ENCODE results near the gene ITGA4. TPM values are rescaled to one million over a fixed set of nuclear protein-coding genes. Genes with fewer than 3 reads are reported as not detected.

ITGA4 gene
- polyA plus RNA-seq, 1 experiment, result 16.7 TPM

GRCh38 chr2:181462033-181462432 is 4.8 kb downstream of the ITGA4 start:
- H3K27ac ChIP-seq (ENCODE audit: low read depth, low read length), result no peak overlapping the region
- ChIA-PET CTCF (interaction anchor here (0.8 to 1.2 kb wide), 3 partner anchors 254 to 1338 kb away, joined by 3 to 5 read pairs (median 4); no protein-coding TSS in a partner anchor), POLR2A (no interaction called here)
- no peaks in the 10 kb centered on the region for H3K9me3 ChIP-seq (ENCODE audit: control insufficient read depth, insufficient read depth, low read length)
- no peak for DNase-seq (ENCODE audit: low read depth, low spot score)
- TF ChIP-seq CTCF (IDR thresholded peaks at IDR 0.05; ENCODE audit: low read depth, low read length), result no peak
- H3K27me3 ChIP-seq (ENCODE audit: control insufficient read depth, insufficient read depth, low read length), result no peaks in the 10 kb centered on the region
- no peak overlapping the region for H3K4me3 ChIP-seq (ENCODE audit: low read depth, low read length)

- DNase-seq (ENCODE audit: low read depth, low spot score), result no peak
- H3K9me3 ChIP-seq (ENCODE audit: control insufficient read depth, insufficient read depth, low read length), result no peaks in the 10 kb centered on the region
- H3K4me3 ChIP-seq (ENCODE audit: low read depth, low read length), result no peak overlapping the region
- no peaks in the 10 kb centered on the region for H3K27me3 ChIP-seq (ENCODE audit: control insufficient read depth, insufficient read depth, low read length)
- no peak for TF ChIP-seq CTCF (IDR thresholded peaks at IDR 0.05; ENCODE audit: low read depth, low read length)
- H3K27ac ChIP-seq (ENCODE audit: low read depth, low read length), result no peak overlapping the region
- CTCF ChIA-PET, result no interaction called here
- POLR2A ChIA-PET, result no interaction called here
These were observed 6.4 kb downstream of the ITGA4 start for GRCh38 chr2:181463588-181463987.

DNA sequence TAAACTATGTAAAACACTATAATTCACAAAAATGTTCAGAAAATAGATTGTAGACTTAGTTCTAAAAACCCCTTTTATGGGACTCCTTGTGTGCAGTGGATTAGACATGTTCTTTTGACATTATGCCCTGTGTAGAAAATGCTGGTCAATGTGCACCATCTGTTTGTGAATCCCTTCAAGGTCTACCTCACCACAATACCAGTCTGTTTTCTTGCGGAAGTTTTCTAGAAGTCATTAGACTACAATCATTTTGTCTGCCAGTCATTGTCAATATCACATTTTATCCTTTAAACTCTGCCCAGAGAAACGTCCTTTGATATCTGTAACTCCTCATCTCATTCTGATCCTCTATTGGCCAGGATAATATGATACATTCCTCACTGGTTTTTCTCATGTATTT is 7.8 kb downstream of the ITGA4 start:
- no peaks in the 10 kb centered on the region for H3K27me3 ChIP-seq (ENCODE audit: control insufficient read depth, insufficient read depth, low read length)

DNA sequence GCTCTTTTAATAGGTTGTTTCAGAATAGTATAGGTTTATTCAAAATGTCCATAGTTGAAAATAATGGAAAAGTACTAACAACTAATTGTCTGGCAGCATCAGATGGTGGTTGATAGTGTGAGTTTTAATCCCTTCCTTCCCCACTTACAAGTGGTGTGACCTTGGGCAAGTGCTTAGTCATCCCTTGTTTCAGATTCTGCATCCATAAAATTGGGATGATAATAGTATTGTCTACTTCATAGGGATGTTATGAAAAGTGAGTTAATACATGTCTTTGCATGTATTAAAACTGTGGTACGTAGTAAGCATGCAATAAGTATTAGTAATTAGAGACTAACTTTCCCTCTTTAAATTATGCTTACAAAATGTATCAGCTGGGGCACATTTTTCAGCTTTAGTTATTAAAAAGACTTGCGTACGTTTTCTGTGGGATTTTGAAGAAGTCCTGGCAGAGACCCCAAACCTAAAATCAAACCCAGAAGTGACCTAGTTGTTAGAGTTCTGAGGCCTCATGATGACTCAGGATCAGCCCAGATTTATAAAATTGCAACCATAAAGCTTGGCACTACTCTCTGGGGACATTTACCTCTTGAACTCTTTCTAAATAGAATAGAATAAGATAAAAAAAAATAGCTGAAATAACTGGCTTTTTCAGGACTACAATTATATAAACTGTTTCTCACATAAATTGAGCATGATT is 8.6 kb downstream of the ITGA4 start:
- H3K4me3 ChIP-seq (ENCODE audit: low read depth, low read length), result no peak overlapping the region
- POLR2A ChIA-PET, result interaction anchor here (0.7 kb wide), 1 partner anchor 482 kb away, joined by 3 read pairs; no protein-coding TSS in a partner anchor
- H3K27ac ChIP-seq (ENCODE audit: low read depth, low read length), result no peak overlapping the region
- CTCF ChIA-PET, result interaction anchor here (0.6 to 4.3 kb wide), 37 partner anchors 8 to 1341 kb away, joined by 3 to 95 read pairs (median 4); partner anchors contain the start of gene ITGA4
- TF ChIP-seq CTCF (IDR thresholded peaks at IDR 0.05; ENCODE audit: low read depth, low read length), result no peak
- no peak for DNase-seq (ENCODE audit: low read depth, low spot score)
- H3K9me3 ChIP-seq (ENCODE audit: control insufficient read depth, insufficient read depth, low read length), result no peaks in the 10 kb centered on the region
- no peaks in the 10 kb centered on the region for H3K27me3 ChIP-seq (ENCODE audit: control insufficient read depth, insufficient read depth, low read length)

More for the DNA sequence above, 7.8 kb downstream of the ITGA4 start:
- ChIA-PET POLR2A (no interaction called here), CTCF (no interaction called here)
- no peak for TF ChIP-seq CTCF (IDR thresholded peaks at IDR 0.05; ENCODE audit: low read depth, low read length)
- Histone ChIP-seq H3K27ac (ENCODE audit: low read depth, low read length) (no peak overlapping the region), H3K4me3 (ENCODE audit: low read depth, low read length) (no peak overlapping the region), H3K9me3 (ENCODE audit: control insufficient read depth, insufficient read depth, low read length) (no peaks in the 10 kb centered on the region)
- no peak for DNase-seq (ENCODE audit: low read depth, low spot score)

Data from AG04450 (cell line).